Thyroid gland (tissue), 4 donors: ENCODE measurements around the gene KIF21A.

ENCODE experiments used
- POLR2A ChIP-seq, 2 donors: fragments of 450-650 bp; IDR thresholded peaks; one replicate each; pipeline ENCODE4 v1.6.1; 2017; ENCODE audit warnings: antibody characterized with exemption in 2 of 2, mild to moderate bottlenecking in 2 of 2, moderate library complexity in 1 of 2
- TF ChIP-seq, protein P1 (sequence below), 6 experiments: fragments of 200-600 bp in 3 of 6; fragments of 450-650 bp in 3 of 6; sonication (generic) in 3 of 6; IDR thresholded peaks; one replicate each; pipeline ENCODE4 v1.5.1; 2016 to 2019; ENCODE audit warnings: antibody characterized with exemption in 6 of 6, mild to moderate bottlenecking in 2 of 6, inconsistent platforms in 1 of 6, moderate library complexity in 1 of 6

- TF ChIP-seq, protein P1, sequence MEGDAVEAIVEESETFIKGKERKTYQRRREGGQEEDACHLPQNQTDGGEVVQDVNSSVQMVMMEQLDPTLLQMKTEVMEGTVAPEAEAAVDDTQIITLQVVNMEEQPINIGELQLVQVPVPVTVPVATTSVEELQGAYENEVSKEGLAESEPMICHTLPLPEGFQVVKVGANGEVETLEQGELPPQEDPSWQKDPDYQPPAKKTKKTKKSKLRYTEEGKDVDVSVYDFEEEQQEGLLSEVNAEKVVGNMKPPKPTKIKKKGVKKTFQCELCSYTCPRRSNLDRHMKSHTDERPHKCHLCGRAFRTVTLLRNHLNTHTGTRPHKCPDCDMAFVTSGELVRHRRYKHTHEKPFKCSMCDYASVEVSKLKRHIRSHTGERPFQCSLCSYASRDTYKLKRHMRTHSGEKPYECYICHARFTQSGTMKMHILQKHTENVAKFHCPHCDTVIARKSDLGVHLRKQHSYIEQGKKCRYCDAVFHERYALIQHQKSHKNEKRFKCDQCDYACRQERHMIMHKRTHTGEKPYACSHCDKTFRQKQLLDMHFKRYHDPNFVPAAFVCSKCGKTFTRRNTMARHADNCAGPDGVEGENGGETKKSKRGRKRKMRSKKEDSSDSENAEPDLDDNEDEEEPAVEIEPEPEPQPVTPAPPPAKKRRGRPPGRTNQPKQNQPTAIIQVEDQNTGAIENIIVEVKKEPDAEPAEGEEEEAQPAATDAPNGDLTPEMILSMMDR (IDR thresholded peaks at IDR 0.05): no peak
- TF ChIP-seq POLR2A (IDR thresholded peaks at IDR 0.05): no peak
Measured at GRCh38 chr12:39359645-39360044, 83.3 kb downstream of the KIF21A start.
